Measurements from ENCODE around the gene TRMT61A. TPM values are rescaled to one million over a fixed set of nuclear protein-coding genes. Genes with fewer than 3 reads are reported as not detected.

The TRMT61A gene
- total and polyA plus RNA-seq, 2 of the 4 experiments (the other 2 are of a cell fraction), result 5.7 to 16.2 TPM

GRCh38 chr14:103548463-103549351 is 19.7 kb downstream of the TRMT61A start:
- no peak overlapping the region for H3K4ac ChIP-seq (ENCODE audit: low read depth, low read length)
- BruUV-seq (replicated peaks), result no TSS peak
- no peak overlapping the region for H2BK20ac ChIP-seq (ENCODE audit: low read depth, low read length)
- H3K9me1 ChIP-seq (ENCODE audit: insufficient read depth, low read length), result peaks cover 8% of the 10 kb centered on the region; the same call in 1 of the 2 replicates
- 76% methylated on average over 17 of the region's 27 CpGs; no CpG with 5 or more reads in 1 of the 2 experiments for WGBS, 2 experiments (ENCODE audit: extremely low coverage in 2 of 2, insufficient read length in 1 of 2)
- H2BK5ac ChIP-seq (ENCODE audit: low read depth, low read length, poor library complexity, severe bottlenecking), result no peak overlapping the region
- H3K18ac ChIP-seq (ENCODE audit: low read depth, low read length), result no peak overlapping the region
- H3K23ac ChIP-seq (ENCODE audit: low read depth, low read length), result no peak overlapping the region
- no peak overlapping the region for H3K14ac ChIP-seq (replicated peaks; ENCODE audit: low read depth, low read length)
- H2BK120ac ChIP-seq (ENCODE audit: low read depth, low read length), result no peak overlapping the region
- no peak overlapping the region for H4K8ac ChIP-seq (ENCODE audit: low read depth in 2 of 2, low read length in 2 of 2)
- no peak overlapping the region for H2AK5ac ChIP-seq (ENCODE audit: low read depth, low read length)
- dilution Hi-C loops (cut with HindIII; ENCODE audit: low sequenced_read_pairs, unreplicated experiment), result no loop called here
- DNase-seq (no peak), ATAC-seq (ENCODE audit: low read depth) (no peak)
- no peak for TF ChIP-seq RAD21 (IDR thresholded peaks at IDR 0.05; ENCODE audit: low read length)
- no peak for TF ChIP-seq NFE2L2 (IDR thresholded peaks at IDR 0.05; ENCODE audit: low read depth, low read length)
- TF ChIP-seq FOS (IDR thresholded peaks at IDR 0.05; ENCODE audit: low read depth, low read length), result no peak
- no peak for TF ChIP-seq POLR2A (IDR thresholded peaks at IDR 0.05; ENCODE audit: low read depth, low read length)
- no peak for TF ChIP-seq CTCF (conservative IDR thresholded peaks at IDR 0.05; ENCODE audit: low read depth, low read length)
- no peak for TF ChIP-seq SMC3 (IDR thresholded peaks at IDR 0.05; ENCODE audit: low read depth, low read length)
- TF ChIP-seq CEBPB (IDR thresholded peaks at IDR 0.05; ENCODE audit: low read depth, low read length), result no peak
- no peak for TF ChIP-seq RCOR1 (IDR thresholded peaks at IDR 0.05; ENCODE audit: insufficient replicate concordance, low read length)
- TF ChIP-seq RFX5 (IDR thresholded peaks at IDR 0.05; ENCODE audit: low read depth, low read length), result no peak
- TF ChIP-seq MAZ (IDR thresholded peaks at IDR 0.05; ENCODE audit: borderline replicate concordance, low read depth, low read length), result no peak
- no peak for TF ChIP-seq USF2 (IDR thresholded peaks at IDR 0.05; ENCODE audit: low read depth, low read length)
- TF ChIP-seq ELK1 (IDR thresholded peaks at IDR 0.05; ENCODE audit: borderline replicate concordance, low read depth, low read length), result no peak
- TF ChIP-seq MAFK (IDR thresholded peaks at IDR 0.05; ENCODE audit: low read depth, low read length), result no peak
- no peak overlapping the region for H4K5ac ChIP-seq (ENCODE audit: low read depth, low read length)
- H3K4me3 ChIP-seq (ENCODE audit: insufficient read depth, low read depth, low read length), result no peak overlapping the region
- no peak overlapping the region for H3K56ac ChIP-seq (ENCODE audit: extremely low read depth, insufficient read depth, low read length)
- no peak overlapping the region for H2AFZ ChIP-seq (replicated peaks; ENCODE audit: low read length, poor library complexity)
- in situ Hi-C loops (cut with MboI; ENCODE audit: low sequenced_read_pairs), result no loop called here
- peaks cover 0 to 17% of the 10 kb centered on the region in 2 experiments; a peak in 2 of 4 replicates for H3K79me1 ChIP-seq (ENCODE audit: low read depth in 1 of 2, low read length in 2 of 2)
- H3K36me3 ChIP-seq (ENCODE audit: control insufficient read depth, insufficient read depth, low read length), result no peaks in the 10 kb centered on the region
- H2BK15ac ChIP-seq (ENCODE audit: low read depth, low read length), result no peak overlapping the region
- H4K20me1 ChIP-seq (ENCODE audit: insufficient read depth, low read length), result peaks cover 8% of the 10 kb centered on the region; the same call in 1 of the 2 replicates
- H3K4me1 ChIP-seq (ENCODE audit: control insufficient read depth, insufficient read depth, low read length), result peaks cover 9% of the 10 kb centered on the region
- no peak overlapping the region for H3K4me2 ChIP-seq (ENCODE audit: low read depth, low read length)
- ChIA-PET POLR2A (ENCODE audit: unreplicated experiment) (no interaction called here), CTCF (no interaction called here)
- no peak overlapping the region for H3K27ac ChIP-seq (ENCODE audit: insufficient read depth, low read length)
- no peaks in the 10 kb centered on the region for H3K27me3 ChIP-seq (ENCODE audit: control insufficient read depth, insufficient read depth, low read length)
- H2AK9ac ChIP-seq (replicated peaks; ENCODE audit: low read depth, low read length, poor library complexity), result no peak overlapping the region
- H3K9me3 ChIP-seq (ENCODE audit: control insufficient read depth, insufficient read depth, low read length), result no peaks in the 10 kb centered on the region
- intact Hi-C loops (cut with micrococcal nuclease), result no loop called here
- no peak overlapping the region for H3K9ac ChIP-seq (ENCODE audit: low read depth, low read length)
- H4K91ac ChIP-seq (ENCODE audit: insufficient read depth, low read depth, low read length), result no peak overlapping the region
